H9 (cell line): ENCODE measurements around the gene EPHA4. TPM values are rescaled to one million over a fixed set of nuclear protein-coding genes. Genes with fewer than 3 reads are reported as not detected.

ENCODE experiments used
- DNase-seq: peaks from one replicate; pipeline ENCODE4 v3.0.0-alpha.2; 2017
- H2AFZ ChIP-seq: one replicate; pipeline ENCODE4 v1.6.1; 2013; ENCODE audit warnings: mild to moderate bottlenecking, low read length, control low read depth, moderate library complexity
- H2AK5ac ChIP-seq: 2 replicates; pipeline ENCODE4 v1.6.1; 2013; ENCODE audit warnings: low read length, control low read depth, mixed read lengths; ENCODE audit not compliant: insufficient read length
- H2BK120ac ChIP-seq: one replicate; pipeline ENCODE4 v1.6.1; 2013; ENCODE audit warnings: low read depth, mild to moderate bottlenecking, low read length, control low read depth, inconsistent platforms; ENCODE audit not compliant: poor library complexity, severe bottlenecking
- H2BK12ac ChIP-seq: 2 replicates; pipeline ENCODE4 v1.6.1; 2013; ENCODE audit warnings: low read length, control low read depth, mixed read lengths, low read depth; ENCODE audit not compliant: insufficient read length
- H2BK15ac ChIP-seq: 2 replicates; pipeline ENCODE4 v1.6.1; 2013; ENCODE audit warnings: low read depth, low read length, control low read depth
- H2BK20ac ChIP-seq: one replicate; pipeline ENCODE4 v1.6.1; 2013; ENCODE audit warnings: low read depth, mild to moderate bottlenecking, low read length, control low read depth, inconsistent platforms; ENCODE audit not compliant: poor library complexity, severe bottlenecking
- H2BK5ac ChIP-seq: 2 replicates; pipeline ENCODE4 v1.6.1; 2013; ENCODE audit warnings: low read length, control low read depth, mixed read lengths; ENCODE audit not compliant: insufficient read length
- H3K14ac ChIP-seq: 2 replicates; pipeline ENCODE4 v1.6.1; 2013; ENCODE audit warnings: low read length, control low read depth; ENCODE audit not compliant: insufficient read depth
- H3K18ac ChIP-seq: 2 replicates; pipeline ENCODE4 v1.6.1; 2013; ENCODE audit warnings: low read depth, mild to moderate bottlenecking, mixed read lengths, low read length, control low read depth; ENCODE audit not compliant: insufficient read length
- H3K23ac ChIP-seq: 2 replicates; pipeline ENCODE4 v1.6.1; 2013; ENCODE audit warnings: low read length, control low read depth, mixed read lengths, low read depth; ENCODE audit not compliant: insufficient read length
- H3K23me2 ChIP-seq: 2 replicates; pipeline ENCODE4 v1.6.1; 2013; ENCODE audit warnings: low read depth, mild to moderate bottlenecking, mixed read lengths, low read length, control low read depth; ENCODE audit not compliant: insufficient read length, poor library complexity, severe bottlenecking
- H3K27ac ChIP-seq: 2 replicates; pipeline ENCODE4 v1.5.1; 2013; ENCODE audit warnings: low read length, control low read depth, mixed read lengths, low read depth; ENCODE audit not compliant: insufficient read length
- H3K27me3 ChIP-seq: 2 replicates; pipeline ENCODE4 v1.6.1; 2013; ENCODE audit warnings: low read length, control low read depth, inconsistent platforms; ENCODE audit not compliant: insufficient read depth
- H3K4ac ChIP-seq: 2 replicates; pipeline ENCODE4 v1.6.1; 2013; ENCODE audit warnings: low read depth, mild to moderate bottlenecking, control low read depth, inconsistent platforms, low read length, moderate library complexity
- H3K4me1 ChIP-seq: 2 replicates; pipeline ENCODE4 v1.6.1; 2013; ENCODE audit warnings: low read length, control low read depth, inconsistent platforms; ENCODE audit not compliant: insufficient read depth
- H3K4me2 ChIP-seq: 2 replicates; pipeline ENCODE4 v1.6.1; 2013; ENCODE audit warnings: low read length, control low read depth, mixed read lengths; ENCODE audit not compliant: insufficient read length, insufficient read depth
- H3K56ac ChIP-seq: 2 replicates; pipeline ENCODE4 v1.6.1; 2013; ENCODE audit warnings: low read depth, mild to moderate bottlenecking, mixed read lengths, low read length, control low read depth; ENCODE audit not compliant: insufficient read length
- H3K79me1 ChIP-seq: 2 replicates; pipeline ENCODE4 v1.6.1; 2013; ENCODE audit warnings: low read depth, mild to moderate bottlenecking, moderate library complexity, low read length, control low read depth, inconsistent platforms; ENCODE audit not compliant: insufficient read depth, poor library complexity, severe bottlenecking
- H3K79me2 ChIP-seq: 2 replicates; pipeline ENCODE4 v1.6.1; 2013; ENCODE audit warnings: low read length, control low read depth, inconsistent platforms; ENCODE audit not compliant: insufficient read depth
- H3K9ac ChIP-seq: 2 replicates; pipeline ENCODE4 v1.6.1; 2013; ENCODE audit warnings: low read length, control low read depth, mixed read lengths; ENCODE audit not compliant: insufficient read length; ENCODE audit errors: extremely low read depth
- H3K9me3 ChIP-seq: one replicate; pipeline ENCODE4 v1.6.1; 2013; ENCODE audit warnings: low read depth, low read length, inconsistent platforms; ENCODE audit not compliant: control insufficient read depth
- H3T11ph ChIP-seq: one replicate; pipeline ENCODE4 v1.6.1; 2013; ENCODE audit warnings: mild to moderate bottlenecking, low read length, control low read depth, inconsistent platforms
- H4K20me1 ChIP-seq: one replicate; pipeline ENCODE4 v1.6.1; 2013; ENCODE audit not compliant: control insufficient read depth, insufficient read length, insufficient read depth
- H4K5ac ChIP-seq: 2 replicates; pipeline ENCODE4 v1.6.1; 2013; ENCODE audit warnings: low read depth, mild to moderate bottlenecking, mixed read lengths, low read length, control low read depth; ENCODE audit not compliant: insufficient read length
- H4K8ac ChIP-seq: replicated peaks from 2 replicates; pipeline ENCODE4 v1.6.1; 2013; ENCODE audit warnings: low read length, control low read depth, mixed read lengths, low read depth; ENCODE audit not compliant: insufficient read length
- H4K91ac ChIP-seq: 2 replicates; pipeline ENCODE4 v1.6.1; 2013; ENCODE audit warnings: low read depth, mild to moderate bottlenecking, moderate library complexity, mixed read lengths, low read length, control low read depth; ENCODE audit not compliant: insufficient read length
- H3K27ac Mint-ChIP-seq, 3 experiments: 2 replicates in 2 of 3; 3 replicates in 1 of 3; pipeline ENCODE4 v1.8.0; 2020 to 2021; ENCODE audit warnings: mixed read lengths in 3 of 3, mild to moderate bottlenecking in 1 of 3, moderate library complexity in 1 of 3
- H3K27me3 Mint-ChIP-seq: 2 replicates; pipeline ENCODE4 v1.8.0; 2021; ENCODE audit warnings: low read depth, mild to moderate bottlenecking, moderate library complexity, mixed read lengths
- H3K36me3 Mint-ChIP-seq, 3 experiments: 2 replicates in 2 of 3; 3 replicates in 1 of 3; pipeline ENCODE4 v1.8.0; 2020 to 2021; ENCODE audit warnings: low read depth in 3 of 3, mixed read lengths in 3 of 3; ENCODE audit not compliant: insufficient read depth in 1 of 3
- H3K4me1 Mint-ChIP-seq, 2 experiments: 2 replicates each; pipeline ENCODE4 v1.8.0; 2020; ENCODE audit warnings: mixed read lengths in 2 of 2
- H3K4me3 Mint-ChIP-seq, 2 experiments: 2 replicates in 1 of 2; 3 replicates in 1 of 2; pipeline ENCODE4 v1.8.0; 2020 to 2021; ENCODE audit warnings: mild to moderate bottlenecking in 2 of 2, mixed read lengths in 2 of 2, moderate library complexity in 1 of 2
- H3K9me3 Mint-ChIP-seq, 2 experiments: 2 replicates in 1 of 2; 3 replicates in 1 of 2; pipeline ENCODE4 v1.8.0; 2020; ENCODE audit warnings: mild to moderate bottlenecking in 2 of 2, mixed read lengths in 2 of 2, moderate library complexity in 1 of 2
- WGBS: extraction: QIAGEN DNeasy Blood & Tissue Kit; methylation state at CpG from one replicate; pipeline ENCODE4 v1.1.7; 2013; ENCODE audit warnings: missing lambda C conversion rate, low lambda C conversion rate, mixed read lengths; ENCODE audit not compliant: insufficient read length; ENCODE audit errors: extremely low coverage; 5-methylcytosine and 5-hydroxymethylcytosine counted together
- total RNA-seq: library from RNA; stranded (reverse); gene quantifications from 2 replicates; pipeline ENCODE4 v1.2.1, GENCODE V29; 2021
- TF ChIP-seq, protein P1 (sequence below): fragments of 200-600 bp; sonication (generic); conservative IDR thresholded peaks from 3 replicates; pipeline ENCODE4 v1.8.0; 2021; ENCODE audit warnings: antibody characterized with exemption, mild to moderate bottlenecking

Gene EPHA4
- total RNA-seq, 1 experiment from 2014 or later = 25.1 TPM

DNA sequence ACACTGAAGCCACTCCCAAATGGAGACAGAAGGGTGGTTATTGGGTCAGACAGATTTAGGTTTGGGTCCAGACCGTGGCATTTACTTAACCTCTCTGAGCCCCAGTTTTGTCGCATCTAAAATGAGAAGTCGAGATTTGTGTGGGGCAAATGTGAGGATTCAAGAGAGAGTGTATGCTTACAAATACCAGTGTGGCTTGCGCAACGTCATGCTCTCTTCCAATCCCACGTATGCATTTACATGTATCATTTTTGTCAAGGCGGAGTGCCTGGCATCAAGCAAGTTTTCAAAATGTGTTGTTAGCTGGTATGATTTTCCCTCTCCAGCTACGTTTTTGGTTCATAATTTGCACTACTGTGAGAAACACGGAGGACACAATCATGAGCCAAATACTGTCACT is 197.9 kb downstream of the EPHA4 start:
- no peak overlapping the region for H4K5ac ChIP-seq
- H4K91ac ChIP-seq = no peak overlapping the region
- H3K23me2 ChIP-seq = no peaks in the 10 kb centered on the region
- no peak overlapping the region for H3K23ac ChIP-seq
- H3K4ac ChIP-seq = no peak overlapping the region
- no peak overlapping the region for H2AK5ac ChIP-seq
- no peaks in the 10 kb centered on the region for H3K79me1 ChIP-seq
- no peak overlapping the region for H3K56ac ChIP-seq
- no peak overlapping the region for H2BK20ac ChIP-seq
- no CpG with 5 or more reads among the region's 9 CpGs for WGBS
- TF ChIP-seq, protein P1, sequence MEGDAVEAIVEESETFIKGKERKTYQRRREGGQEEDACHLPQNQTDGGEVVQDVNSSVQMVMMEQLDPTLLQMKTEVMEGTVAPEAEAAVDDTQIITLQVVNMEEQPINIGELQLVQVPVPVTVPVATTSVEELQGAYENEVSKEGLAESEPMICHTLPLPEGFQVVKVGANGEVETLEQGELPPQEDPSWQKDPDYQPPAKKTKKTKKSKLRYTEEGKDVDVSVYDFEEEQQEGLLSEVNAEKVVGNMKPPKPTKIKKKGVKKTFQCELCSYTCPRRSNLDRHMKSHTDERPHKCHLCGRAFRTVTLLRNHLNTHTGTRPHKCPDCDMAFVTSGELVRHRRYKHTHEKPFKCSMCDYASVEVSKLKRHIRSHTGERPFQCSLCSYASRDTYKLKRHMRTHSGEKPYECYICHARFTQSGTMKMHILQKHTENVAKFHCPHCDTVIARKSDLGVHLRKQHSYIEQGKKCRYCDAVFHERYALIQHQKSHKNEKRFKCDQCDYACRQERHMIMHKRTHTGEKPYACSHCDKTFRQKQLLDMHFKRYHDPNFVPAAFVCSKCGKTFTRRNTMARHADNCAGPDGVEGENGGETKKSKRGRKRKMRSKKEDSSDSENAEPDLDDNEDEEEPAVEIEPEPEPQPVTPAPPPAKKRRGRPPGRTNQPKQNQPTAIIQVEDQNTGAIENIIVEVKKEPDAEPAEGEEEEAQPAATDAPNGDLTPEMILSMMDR = no peak
- no peaks in the 10 kb centered on the region for H4K20me1 ChIP-seq
- Mint-ChIP-seq H3K36me3 (no peaks in the 10 kb centered on the region; a peak in 1 of 7 replicates), H3K9me3 (no peaks in the 10 kb centered on the region; a peak in 1 of 5 replicates), H3K27ac (no peak overlapping the region), H3K4me1 (peaks cover 19 to 29% of the 10 kb centered on the region in 2 experiments), H3K4me3 (no peak overlapping the region), H3K27me3 (no peaks in the 10 kb centered on the region; the same call in 1 of the 2 replicates)
- H3K14ac ChIP-seq = no peak overlapping the region
- H2BK120ac ChIP-seq = no peak overlapping the region
- H3K9ac ChIP-seq = no peak overlapping the region
- no peak overlapping the region for H2BK12ac ChIP-seq
- H3K4me2 ChIP-seq = no peak overlapping the region
- H3T11ph ChIP-seq = no peak overlapping the region
- no peak overlapping the region for H4K8ac ChIP-seq
- no peak overlapping the region for H2AFZ ChIP-seq
- H2BK5ac ChIP-seq = no peak overlapping the region
- H3K9me3 ChIP-seq = no peaks in the 10 kb centered on the region
- no peak overlapping the region for H3K27ac ChIP-seq
- H3K4me1 ChIP-seq = peaks cover 2% of the 10 kb centered on the region; the same call in 1 of the 2 replicates
- no peak overlapping the region for H3K18ac ChIP-seq
- H2BK15ac ChIP-seq = no peak overlapping the region
- H3K27me3 ChIP-seq = no peaks in the 10 kb centered on the region
- DNase-seq = no peak
- no peaks in the 10 kb centered on the region for H3K79me2 ChIP-seq
